Ishikawa (cell line): Measurements from ENCODE around the gene ACTN1.

Experiments used
- CEBPB ChIP-seq: IDR thresholded peaks from 2 replicates; pipeline ENCODE4 v1.6.1; 2012
- EP300 ChIP-seq: IDR thresholded peaks from 2 replicates; pipeline ENCODE4 v1.6.1; 2012; ENCODE audit warnings: borderline replicate concordance
- TAF1 ChIP-seq: IDR thresholded peaks from 2 replicates; pipeline ENCODE4 v1.6.1; 2012; ENCODE audit warnings: low read depth, mild to moderate bottlenecking
- USF1 ChIP-seq: IDR thresholded peaks from 2 replicates; pipeline ENCODE4 v1.6.1; 2012
- TF ChIP-seq, protein P1 (sequence below): IDR thresholded peaks from 2 replicates; pipeline ENCODE4 v1.6.1; 2012; ENCODE audit warnings: low read depth, mild to moderate bottlenecking

DNA sequence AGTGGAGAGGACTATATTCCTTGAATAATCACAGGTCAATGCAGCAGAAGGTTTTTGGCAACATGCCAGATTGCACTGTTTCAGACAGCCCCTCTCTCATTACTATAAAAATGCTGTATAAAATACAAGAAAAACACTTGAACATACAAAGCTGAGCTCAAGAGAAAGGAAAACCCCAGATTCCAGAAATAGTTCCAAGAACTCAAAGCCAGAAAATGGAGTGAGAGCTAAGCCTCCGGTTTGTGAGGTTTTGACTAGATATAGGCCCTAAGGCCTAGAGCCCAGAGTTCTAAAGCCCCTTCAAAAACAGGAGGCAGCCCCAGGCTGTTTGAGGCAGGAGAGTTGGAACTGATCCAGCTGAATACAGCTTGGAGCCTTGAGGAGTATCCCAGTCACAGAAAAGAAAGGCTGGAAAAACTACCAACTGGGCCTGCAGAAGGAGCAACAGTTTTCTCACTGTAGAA lies 29.4 kb upstream of the ACTN1 start:
- TF ChIP-seq CEBPB (no peak), USF1 (no peak), EP300 (no peak), TAF1 (no peak)
- TF ChIP-seq, protein P1, sequence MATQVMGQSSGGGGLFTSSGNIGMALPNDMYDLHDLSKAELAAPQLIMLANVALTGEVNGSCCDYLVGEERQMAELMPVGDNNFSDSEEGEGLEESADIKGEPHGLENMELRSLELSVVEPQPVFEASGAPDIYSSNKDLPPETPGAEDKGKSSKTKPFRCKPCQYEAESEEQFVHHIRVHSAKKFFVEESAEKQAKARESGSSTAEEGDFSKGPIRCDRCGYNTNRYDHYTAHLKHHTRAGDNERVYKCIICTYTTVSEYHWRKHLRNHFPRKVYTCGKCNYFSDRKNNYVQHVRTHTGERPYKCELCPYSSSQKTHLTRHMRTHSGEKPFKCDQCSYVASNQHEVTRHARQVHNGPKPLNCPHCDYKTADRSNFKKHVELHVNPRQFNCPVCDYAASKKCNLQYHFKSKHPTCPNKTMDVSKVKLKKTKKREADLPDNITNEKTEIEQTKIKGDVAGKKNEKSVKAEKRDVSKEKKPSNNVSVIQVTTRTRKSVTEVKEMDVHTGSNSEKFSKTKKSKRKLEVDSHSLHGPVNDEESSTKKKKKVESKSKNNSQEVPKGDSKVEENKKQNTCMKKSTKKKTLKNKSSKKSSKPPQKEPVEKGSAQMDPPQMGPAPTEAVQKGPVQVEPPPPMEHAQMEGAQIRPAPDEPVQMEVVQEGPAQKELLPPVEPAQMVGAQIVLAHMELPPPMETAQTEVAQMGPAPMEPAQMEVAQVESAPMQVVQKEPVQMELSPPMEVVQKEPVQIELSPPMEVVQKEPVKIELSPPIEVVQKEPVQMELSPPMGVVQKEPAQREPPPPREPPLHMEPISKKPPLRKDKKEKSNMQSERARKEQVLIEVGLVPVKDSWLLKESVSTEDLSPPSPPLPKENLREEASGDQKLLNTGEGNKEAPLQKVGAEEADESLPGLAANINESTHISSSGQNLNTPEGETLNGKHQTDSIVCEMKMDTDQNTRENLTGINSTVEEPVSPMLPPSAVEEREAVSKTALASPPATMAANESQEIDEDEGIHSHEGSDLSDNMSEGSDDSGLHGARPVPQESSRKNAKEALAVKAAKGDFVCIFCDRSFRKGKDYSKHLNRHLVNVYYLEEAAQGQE = no peak
